HPDE6-E6E7 (cell line): ENCODE results near the gene ANKRD33.

ENCODE experiments used
- DNase-seq: peaks from one replicate; pipeline ENCODE4 v3.0.0; 2011; ENCODE audit warnings: missing footprints; ENCODE audit errors: extremely low spot score

The ANKRD33 gene

DNA sequence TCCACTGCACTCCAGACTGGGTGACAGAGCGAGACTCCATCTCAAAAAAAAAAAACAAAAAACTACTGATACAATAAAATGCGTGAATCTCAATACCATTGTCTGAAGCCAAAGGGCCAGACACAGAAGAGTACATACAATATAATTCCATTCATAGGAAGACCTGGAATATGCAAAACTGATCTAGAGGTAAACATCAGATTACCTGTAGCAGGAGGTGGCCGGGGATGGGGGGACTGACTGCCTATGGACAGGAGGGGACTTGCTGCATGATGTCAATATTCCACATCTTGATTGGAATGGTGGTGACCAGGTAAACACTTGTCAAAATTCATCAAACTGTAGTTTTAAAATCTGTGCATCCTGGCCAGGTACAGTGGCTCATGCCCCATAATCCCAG, 26.9 kb upstream of the ANKRD33 start:
- DNase-seq = no peak

- no peak for DNase-seq
These were observed 25.0 kb upstream of the ANKRD33 start for GRCh38 chr12:51862947-51863346.

GRCh38 chr12:51863363-51863932, 24.5 kb upstream of the ANKRD33 start:
- no peak for DNase-seq

DNA sequence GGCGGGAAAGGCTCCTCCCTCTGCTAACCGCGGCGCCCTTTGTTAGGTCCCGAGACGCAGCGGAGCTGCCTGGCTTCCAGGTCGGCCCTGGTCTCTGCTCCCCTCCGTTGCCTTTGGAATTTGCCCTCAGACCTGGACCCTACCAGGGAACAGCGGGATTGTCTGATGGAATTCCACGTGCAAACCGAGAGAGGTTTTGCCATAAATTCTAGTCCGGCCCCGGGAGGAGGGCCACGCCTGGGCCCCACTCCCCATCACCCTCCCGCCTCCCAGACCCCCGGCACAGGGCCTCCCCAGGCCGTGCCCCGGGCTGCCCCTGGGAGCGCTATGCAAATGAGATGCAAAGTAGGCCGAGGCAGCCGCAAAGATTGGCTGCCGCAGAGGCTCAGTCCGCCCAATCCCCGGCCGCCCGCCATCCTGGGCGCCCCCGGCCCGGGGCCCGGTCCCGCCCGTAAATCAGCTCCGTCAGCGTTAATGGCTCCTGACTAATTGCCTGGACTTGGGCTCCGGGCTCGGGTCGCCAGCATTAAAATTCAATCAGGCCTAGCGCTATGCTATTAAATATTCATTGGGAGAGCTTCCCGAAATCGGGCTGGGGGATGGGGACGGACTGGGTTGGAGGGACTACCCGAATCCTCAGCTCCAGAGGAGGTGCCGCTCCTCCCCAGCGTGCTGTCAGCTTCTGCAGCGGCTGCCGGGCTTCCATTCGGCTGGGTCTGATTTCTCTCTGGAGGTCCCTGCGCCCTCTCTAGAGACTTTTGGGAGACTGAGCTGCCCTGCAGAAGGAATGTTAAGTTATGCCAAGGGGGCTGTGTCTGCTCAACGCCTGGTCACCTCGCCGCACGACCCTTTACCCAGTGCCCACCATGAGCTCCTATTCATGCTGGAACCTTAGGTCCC, 23.7 kb upstream of the ANKRD33 start:
- DNase-seq = no peak

- DNase-seq = no peak
These were observed 22.9 kb upstream of the ANKRD33 start for GRCh38 chr12:51864833-51865670.

GRCh38 chr12:51865757-51866270, 22.1 kb upstream of the ANKRD33 start:
- no peak for DNase-seq

GRCh38 chr12:51866324-51866723, 21.6 kb upstream of the ANKRD33 start:
- no peak for DNase-seq

DNA sequence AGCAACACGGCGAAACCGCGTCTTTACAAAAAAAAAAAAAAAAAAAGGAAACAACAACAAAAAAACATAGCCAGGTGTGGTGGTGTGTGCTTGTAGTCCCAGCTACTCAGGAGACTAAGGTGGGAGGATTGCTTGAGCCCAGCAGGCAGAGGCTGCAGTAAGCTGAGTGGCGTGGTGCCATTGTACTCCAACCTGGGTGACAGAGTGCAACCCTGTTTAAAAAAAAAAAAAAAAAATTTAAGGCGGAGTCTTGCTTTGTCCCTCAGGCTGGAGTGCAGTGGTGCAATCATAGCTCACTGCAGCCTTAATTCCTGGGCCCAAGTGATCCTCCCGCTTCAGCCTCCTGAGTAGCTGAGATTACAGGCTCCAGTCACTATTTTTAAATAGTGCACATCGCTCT, 21.1 kb upstream of the ANKRD33 start:
- no peak for DNase-seq

DNA sequence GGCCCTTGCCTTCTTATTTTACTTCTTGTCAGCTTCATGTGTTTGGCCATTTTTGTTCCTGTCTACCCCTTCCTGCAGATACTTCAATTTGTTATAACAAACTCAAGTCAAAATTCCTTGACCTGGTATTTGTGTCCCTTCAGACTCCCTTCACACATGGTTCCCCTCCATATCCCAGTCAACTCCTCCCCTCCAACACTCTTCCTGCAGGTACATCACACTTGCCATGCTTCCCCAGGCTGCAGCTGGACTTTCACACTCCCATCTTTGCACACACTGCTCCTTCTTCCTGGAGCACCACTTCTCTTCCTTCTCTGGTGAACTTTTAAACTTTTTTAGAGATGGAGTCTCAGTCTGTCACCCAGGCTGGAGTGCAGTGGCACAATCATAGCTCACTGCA, 20.5 kb upstream of the ANKRD33 start:
- no peak for DNase-seq

DNA sequence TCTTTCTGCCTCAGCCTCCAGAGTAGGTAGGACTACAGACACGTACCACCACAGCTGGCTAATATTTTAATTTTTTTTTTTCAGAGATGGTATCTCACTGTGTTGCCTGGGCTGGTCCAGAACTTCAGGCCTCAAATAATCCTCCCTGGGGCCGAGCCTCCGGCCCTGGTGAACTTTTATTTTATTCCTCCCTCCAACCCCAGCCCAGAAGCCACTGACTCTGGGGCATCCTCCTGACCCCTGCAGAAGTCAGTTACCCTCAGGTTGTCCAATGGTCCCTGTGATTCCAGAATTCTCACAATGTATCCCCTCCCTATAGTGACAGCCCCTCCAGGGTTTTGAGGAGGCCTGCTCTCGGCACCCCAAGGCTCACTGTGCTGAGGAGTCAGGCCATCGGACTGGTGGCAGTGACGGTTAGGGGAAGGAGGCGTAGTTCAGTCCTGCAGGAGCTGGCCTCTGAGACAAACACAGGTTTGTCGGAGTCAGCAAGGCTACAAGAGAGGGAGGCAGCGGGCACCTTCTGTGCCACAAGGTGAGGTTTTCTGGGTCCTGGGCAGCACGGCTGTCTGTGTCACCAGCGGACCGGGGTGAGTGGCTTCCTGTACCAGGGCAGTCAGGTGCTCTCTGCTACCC, 20.0 kb upstream of the ANKRD33 start:
- no peak for DNase-seq

- no peak for DNase-seq
These were observed 18.9 kb upstream of the ANKRD33 start for GRCh38 chr12:51868821-51869495.

GRCh38 chr12:51869496-51869865, 18.4 kb upstream of the ANKRD33 start:
- no peak for DNase-seq

DNA sequence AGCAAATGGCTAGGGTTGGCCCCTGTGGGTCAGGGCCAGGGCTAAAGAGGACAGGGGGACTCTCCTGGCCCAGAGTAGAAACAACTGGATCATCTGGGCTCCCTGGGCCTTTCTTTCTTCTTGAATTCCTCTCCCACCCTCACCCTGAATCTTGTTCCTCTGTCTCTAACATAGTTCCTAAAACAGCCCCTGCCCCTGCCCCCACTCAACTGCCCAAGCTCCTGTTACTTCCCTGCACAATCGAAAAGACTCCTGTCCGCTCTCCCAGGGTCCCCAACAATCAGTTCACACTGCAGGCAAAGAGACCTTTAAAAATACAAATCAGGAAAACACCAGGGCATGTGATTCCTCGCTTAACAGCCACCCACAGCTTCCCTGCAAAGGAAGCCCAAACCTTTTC, 18.0 kb upstream of the ANKRD33 start:
- no peak for DNase-seq

GRCh38 chr12:51870504-51870903, 17.4 kb upstream of the ANKRD33 start:
- DNase-seq = no peak

- no peak for DNase-seq
These were observed 16.8 kb upstream of the ANKRD33 start for GRCh38 chr12:51871126-51871525.

DNA sequence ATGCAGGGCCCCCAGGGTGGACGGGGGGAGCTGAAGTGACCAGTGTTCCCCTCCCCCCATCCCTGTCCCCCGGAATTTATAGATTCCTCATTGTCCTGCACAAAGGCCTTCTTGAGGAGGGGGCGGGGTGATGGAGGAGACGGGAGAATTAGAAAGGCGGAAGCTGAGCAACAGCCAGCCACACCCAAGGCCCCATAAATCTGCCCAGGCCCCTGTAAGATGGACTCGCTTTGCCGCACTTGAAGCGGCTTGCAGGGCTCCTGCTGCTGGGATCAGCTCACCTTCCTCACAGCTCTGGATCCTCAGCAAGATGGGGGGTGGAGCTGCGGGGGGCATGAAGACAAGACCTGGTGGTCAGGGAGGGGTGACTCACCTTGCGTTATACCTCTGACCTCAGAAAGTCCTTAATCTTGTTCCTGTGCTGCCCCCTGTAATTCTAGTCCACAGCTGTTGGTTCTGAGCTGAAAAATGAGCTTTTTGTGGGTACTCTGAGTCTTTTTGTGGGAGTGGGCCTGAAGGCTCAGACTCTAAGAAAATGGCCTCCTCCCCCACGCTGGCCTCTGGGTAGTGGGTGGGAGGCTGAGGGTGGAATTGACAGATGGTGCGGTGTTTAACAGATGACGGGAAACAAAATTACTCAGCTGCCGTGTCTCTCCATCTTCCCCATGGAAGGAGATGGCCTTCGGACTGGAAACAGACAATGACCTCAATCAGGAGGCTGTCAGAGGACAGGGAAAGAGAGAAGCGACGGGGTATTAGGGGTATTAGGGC, 15.8 kb upstream of the ANKRD33 start:
- no peak for DNase-seq

GRCh38 chr12:51872689-51872981, 15.3 kb upstream of the ANKRD33 start:
- DNase-seq = no peak

DNA sequence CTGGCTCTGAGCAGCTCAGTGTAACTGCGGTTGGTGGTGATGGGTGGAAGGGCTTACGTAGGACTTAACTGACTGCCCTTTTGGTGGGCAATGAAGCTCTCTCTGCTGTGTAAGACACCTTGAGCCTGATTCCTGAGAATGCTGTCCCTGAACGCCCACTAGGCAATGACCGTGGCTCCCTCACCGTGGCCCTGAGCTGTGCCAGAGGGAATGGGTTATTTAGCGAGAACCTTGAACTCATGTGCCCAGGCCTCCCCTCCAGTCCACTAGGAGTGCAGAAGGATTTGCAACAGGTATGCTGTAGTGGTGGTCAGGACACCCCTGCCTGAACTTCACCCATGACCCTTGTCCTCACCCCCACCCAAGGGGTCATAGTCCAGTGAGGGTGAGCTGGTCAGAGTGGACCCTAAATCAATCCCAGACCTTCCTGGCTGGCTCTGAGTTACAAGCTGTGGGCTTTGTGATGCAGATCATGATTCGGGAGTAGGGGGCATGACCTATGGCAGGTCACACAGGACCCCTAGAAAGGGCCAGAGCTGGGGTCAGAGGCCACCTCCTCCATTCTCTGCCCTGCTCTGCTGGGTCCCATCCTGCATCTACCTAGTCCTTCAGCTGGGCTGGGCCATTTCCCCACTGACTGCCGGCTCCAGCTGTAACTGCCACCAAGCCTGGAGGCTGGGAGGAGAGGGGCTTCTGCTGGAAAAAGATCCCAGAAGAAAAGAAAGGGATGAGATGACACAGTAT, 14.5 kb upstream of the ANKRD33 start:
- DNase-seq = no peak

DNA sequence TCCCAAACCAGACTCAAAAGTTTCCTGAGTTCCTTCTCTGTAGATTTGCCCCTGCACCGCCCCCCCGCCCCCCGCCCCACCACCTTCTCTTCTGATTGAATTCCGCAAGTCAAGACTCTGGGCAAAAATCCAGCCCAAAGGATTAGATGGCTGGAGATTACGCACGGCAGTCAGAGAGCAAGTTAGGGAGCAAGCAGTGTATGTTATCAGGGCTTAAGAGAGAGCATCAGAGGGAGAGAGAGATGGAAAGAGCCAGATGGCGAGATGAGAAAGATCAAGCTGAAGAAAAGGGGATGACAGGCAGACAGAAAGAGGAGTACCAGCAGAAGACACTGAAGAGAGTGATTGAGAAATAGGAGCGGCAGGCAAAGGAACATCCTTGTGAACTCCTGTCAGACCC, 13.9 kb upstream of the ANKRD33 start:
- DNase-seq = no peak

DNA sequence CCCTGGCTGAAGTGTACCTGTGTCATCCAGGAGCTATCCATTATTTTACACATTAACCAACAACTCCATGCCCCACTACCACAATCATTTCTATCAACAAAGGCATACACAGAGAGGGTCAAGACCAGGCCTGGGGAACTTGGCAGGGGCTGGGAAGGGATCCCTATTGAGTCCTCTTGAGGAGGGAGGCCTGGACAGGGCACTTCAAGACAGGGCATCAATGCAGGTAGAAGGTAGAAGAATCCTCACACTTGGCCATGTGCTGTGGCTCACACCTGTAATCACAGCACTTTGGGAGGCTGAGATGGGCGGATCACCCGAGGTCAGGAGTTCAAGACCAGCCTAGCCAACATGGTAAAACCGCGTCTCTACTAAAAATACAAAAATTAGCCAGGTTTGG, 13.4 kb upstream of the ANKRD33 start:
- no peak for DNase-seq
